NCI-H82 treated with DMSO at 0.1 percent for 48 hours (cell line): ENCODE results near the gene JPT1.

ENCODE experiments used
- DNase-seq: peaks from one replicate; lab custom pipeline; 2025; ENCODE audit not compliant: unreplicated experiment; lab: John Stamatoyannopoulos, UW

JPT1 gene

DNA sequence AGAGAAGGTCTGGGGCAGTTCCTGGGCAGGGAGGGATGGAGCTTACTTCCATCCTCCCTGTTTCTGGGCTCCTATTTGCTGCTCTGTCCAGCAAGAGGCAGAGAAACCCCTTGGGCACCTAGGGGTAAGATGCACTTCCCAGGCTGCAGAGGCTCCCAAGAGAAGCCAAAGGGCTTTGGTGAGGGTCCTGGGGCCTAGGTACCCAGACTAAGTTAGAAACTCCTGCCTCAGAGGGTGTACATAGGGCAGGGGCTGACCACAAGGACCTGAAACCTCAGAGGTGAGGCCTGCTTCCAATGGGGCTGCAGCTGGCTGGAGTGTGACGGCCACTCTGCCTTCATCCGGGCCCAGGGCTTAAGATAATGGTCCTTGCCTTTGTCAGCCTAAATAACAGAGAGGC is 46.1 kb downstream of the JPT1 start:
- no peak for DNase-seq

DNA sequence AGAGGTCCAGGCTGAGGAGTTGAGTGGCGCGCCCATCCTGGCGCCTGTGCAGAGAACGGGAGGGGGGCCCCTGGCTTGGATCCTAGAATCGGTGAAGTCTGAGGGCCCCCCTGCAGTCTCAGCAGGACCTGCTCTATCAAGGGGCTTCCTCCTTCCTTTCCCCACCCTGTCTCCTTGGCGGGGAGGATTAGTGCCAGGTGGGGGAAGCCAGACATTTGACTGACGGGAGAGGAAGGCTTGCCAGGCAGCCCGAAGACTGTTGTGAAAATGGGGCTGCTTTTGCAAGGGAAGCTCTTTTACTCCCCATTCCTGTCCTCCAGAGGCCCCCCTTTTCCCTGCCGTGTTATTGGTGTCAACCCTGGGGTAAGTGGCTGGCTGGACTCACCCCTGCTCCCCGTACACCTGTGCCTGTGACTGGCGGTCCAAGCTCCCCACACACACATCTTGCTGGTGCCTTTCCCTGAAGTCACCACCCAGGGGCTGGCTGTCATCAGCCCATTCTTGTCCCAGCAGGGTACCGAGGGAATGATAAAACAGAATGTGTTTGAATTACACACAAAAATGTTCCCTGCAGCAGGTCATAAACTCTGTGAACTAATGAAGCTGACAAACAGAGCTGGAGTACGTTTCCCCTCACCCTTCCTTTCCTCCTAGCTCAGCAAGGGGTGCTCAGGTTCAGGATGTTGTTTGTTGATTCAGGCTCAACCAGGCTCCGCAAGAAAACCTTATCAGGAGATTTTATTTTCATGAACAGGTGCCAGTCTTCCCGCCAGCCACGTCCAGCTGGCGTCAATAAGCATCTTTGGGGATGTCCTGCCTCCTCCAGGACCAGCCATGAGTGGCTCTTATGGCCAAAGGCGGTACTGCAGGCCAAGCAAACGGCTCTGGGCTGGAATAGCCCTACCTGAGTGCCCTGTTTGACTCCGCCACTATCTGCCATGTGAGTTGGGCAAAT is 48.9 kb downstream of the JPT1 start:
- DNase-seq: peak; percentile 53

DNA sequence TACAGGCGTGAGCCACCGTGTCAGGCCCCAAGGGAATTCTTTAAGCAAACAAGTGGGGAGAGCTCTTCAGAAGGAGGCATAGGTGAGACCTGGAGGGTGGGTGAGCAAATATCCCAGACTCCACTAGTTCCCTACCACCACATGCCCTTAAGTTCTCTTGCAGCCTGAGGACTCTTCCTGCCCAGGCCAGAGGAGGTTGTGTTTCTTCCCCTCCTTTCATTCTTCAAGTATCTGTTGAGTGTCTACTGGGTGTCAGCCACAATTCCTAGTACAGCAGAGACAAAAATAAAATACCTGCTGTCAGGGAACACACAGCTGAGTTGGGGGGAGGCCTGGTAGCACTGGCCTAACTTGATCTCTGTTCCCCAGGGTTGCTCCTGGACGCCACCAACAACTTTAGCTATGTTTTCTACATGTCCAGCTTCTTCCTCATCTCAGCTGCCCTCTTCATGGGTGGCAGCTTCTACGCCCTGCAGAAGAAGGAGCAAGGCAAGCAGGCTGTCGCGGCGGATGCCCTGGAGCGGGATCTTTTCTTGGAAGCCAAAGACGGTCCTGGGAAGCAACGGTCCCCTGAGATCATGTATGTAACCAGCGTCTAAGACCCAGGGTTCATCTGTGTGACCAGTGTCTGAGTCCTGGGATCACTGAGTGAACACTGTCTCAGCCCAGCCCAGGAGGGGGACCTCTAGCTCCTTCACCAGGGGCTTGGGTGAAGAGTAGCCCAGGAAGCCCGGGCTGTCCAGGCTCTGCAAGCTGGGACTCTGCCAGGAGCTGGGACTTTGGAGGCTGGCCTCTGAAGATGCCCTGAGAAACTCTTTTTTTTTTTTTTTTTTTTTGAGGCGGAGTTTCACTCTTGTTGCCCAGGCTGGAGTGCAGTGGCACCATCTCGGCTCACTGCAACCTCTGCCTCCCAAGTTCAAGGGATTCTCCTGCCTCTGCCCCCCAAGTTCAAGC is 50.4 kb downstream of the JPT1 start:
- DNase-seq: no peak

DNA sequence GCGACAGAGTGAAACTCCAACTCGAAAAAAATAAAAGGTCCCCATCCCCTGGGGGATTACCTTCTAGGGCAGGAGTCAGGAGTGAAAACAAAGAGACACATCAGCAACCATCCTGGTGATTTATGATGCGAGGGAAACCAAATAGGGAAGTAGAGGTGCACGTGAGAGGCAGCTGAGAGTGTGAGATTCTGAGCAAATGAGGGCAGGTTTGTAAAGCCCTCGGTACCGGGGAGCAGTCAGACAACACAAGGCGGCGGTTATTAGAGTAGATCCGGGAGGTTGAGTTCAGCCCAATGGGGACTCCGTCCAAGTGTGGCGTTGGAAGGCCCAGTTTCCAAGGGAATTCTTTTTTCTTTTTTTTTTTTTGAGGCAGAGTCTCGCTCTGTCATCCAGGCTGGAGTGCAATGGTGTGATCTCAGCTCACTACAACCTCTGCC is 51.9 kb downstream of the JPT1 start:
- DNase-seq: no peak

DNA sequence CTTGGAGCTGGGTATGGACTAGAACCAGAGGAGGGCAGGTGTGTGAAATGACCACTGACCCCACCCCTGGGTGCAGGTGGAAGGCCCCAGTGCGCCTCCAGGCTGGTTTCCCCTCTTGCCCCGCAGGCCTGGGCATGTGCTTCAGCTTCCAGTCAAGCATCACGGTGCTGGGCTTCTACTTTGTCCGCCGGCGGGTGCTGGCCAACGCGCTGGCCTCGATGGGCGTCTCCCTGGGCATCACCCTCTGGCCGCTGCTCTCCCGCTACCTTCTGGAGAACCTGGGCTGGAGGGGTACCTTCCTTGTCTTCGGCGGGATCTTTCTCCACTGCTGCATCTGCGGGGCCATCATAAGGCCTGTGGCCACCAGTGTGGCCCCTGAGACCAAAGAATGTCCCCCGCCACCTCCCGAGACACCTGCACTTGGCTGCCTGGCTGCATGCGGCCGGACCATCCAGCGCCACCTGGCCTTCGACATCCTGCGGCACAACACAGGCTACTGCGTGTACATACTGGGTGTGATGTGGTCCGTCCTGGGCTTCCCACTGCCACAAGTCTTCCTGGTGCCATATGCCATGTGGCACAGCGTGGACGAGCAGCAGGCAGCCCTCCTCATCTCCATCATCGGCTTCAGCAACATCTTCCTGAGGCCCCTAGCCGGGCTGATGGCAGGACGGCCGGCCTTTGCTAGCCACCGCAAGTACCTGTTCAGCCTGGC is 54.3 kb downstream of the JPT1 start:
- DNase-seq: no peak

DNA sequence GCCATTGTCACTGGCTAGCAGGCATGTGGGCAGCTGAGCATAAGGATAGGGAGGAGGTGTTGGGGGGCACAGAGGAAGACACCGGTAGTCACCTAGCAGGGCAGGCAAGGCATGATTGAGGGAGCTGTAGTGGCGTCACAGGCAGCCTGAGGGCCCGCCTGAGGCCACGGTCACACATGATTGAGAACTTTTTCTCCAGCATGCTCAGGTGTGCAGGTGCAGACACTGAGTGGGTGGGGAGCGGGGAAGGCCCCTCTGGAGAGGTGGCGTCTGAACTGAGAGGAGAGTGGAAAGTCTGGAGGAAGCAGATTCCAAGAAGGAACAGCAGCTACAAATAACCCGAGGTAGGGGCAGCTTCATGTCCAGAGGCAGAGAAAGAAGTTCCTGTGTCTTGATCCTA is 55.5 kb downstream of the JPT1 start:
- DNase-seq: no peak

DNA sequence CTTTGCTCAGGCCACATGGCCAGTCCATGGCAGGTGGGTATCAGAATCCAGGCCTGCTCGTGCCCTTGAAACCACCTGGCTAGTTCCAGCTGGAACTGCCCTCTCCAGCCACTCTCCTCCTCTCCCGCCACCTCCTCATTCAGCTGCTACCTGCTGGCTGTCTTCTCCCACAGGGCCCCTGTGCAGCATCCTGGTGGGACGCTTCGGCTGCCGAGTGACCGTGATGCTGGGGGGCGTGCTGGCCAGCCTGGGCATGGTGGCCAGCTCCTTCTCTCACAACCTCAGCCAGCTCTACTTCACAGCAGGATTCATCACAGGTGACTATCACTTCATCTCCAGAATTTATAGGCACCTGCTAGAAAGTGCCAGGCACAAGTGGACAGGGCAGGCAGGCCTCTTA is 56.4 kb downstream of the JPT1 start:
- no peak for DNase-seq

DNA sequence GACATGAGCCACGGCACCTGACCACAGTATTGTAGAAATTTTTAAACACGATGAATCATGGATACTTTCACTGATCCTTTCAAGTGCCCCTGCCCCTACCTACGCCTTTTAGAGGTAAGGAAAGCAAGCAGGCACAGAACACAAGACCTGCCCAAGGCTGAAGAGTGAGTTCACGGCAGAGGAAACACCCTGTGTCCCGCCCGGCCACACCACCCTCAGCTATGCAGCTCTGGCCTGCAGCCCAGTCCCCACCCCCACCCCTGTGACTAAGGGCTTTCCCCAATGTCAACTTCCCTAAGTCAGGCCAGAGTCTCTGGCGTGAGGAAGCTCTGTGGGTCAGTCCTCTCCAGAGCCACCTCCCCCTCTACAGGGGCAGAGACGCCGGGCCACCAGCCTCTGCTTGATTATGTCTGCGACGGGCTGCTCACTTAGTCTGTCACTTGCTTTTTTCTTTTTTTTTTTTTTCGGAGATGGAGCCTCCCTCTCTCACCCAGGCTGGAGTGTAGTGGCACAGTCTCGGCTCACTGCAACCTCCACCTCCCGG is 58.2 kb downstream of the JPT1 start:
- DNase-seq: no peak

DNA sequence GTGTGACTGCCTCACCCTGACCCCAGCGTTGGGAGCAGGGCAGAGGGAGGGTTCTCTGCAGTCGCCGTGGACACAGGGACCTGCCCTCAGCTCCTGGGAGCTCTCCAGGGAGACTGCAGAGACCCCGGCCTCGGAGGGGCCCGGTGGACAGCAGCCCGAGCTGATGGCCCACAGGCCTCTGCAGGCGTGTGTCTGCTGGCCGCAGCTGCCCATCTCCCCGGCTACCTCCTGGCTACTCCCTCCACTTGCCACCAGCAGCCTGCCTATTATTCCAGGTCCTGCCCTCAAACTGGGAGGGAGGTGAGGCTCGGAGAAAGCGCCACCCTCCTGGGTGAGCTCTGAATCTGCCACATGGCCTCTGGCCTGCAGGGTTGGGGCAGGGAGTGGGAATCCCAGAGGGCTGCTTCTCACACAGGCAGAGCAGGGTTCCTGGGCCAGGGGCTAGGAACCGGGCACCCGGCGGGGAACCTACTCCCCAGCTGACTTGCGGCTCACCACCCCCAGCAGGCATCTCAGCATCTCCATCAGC is 59.4 kb downstream of the JPT1 start:
- no peak for DNase-seq

DNA sequence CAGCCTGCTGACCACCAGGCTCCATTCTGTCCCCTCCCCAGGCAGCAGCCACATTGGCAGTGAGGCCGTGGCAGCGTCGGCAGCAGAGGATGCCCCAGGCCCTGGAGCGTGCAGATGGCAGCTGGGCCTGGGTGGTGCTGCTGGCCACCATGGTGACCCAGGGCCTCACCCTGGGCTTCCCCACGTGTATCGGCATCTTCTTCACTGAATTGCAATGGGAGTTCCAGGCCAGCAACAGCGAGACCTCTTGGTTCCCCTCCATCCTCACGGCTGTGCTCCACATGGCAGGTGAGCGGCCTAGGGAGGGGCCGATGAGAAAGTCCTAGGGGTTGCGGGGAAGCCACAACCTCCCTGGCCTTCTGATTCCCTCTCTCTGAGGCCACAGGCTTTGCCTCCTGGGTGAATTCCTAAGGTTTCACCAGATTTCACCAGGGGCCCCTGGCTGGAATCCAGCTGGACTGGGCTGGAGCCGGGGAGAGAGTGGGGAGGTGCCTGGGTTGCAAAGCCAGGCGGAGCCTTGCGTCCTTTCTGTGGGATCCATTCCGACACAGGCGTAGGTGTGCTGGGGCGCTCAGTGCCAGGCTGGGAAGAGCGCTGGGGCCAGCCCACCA is 60.7 kb downstream of the JPT1 start:
- no peak for DNase-seq

DNA sequence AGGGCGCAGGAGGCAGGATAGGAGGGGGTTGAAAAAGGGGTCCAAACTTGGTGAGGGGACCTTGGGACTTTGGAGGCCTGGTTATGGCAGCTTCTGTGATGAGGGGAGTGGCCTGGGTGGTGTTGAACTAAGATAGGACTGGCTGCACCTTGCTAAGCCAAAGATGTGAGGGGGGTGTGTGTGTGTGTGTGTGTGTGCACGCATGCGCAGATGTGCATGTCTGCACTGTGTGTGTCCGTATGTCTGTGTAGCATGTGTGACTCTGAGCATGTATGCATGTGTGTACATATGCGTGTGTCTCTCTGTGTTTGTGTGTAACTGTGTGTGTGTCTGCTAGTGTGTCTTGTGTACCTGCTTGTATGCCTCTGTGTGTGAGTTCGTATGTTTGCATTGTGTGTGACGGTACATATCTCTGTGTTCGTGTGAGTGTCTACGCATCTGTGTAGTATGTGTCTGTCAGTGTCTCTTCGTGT is 62.4 kb downstream of the JPT1 start:
- DNase-seq: no peak

DNA sequence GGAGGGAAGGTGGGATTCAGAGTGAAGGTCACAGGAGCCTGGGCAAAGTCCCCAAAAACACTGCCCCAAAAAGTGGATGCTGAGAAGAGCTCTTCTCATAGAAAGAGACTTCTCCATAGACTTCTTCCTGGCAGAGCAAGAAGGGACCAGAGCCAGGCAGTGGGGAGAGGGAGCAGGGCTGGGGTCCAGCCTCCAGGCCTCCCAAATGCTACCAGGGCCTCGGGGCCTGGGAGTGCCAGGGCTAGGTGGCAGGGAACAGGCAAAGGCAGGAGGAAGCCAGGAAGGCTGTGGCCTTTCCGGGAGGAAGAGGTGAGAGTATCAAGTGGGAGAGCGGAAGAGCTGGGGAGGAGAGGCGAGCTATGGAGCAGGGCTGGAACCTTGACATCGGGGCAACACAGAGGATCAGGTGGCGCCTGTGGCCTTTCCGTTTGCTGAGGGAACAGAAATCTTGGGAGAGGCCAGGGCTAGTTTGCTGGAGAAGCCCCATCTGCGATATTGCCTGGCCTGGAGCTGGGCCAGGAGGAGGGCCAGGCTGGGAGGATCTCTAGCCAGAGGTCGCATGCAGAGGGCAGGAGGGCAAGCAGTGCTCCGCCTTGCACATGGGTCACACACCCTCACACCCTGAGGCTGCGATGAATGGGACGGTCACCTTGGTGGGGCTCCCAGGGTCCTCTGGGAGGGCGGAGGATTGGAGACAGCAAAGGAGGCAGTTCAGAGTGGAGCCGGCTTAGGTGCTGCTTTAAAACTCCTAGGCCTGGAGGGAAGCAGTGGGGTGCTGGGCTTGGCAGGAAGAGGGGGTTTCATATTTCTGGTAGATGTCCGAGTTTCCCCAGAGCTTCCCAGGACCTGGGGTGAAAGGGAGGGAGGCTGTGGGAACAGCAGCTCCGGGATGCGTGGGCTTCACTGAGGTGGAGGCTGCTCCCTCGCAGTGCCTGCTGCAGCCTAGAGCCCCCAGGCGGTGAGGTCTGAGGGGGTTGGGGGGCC is 63.1 kb downstream of the JPT1 start:
- no peak for DNase-seq

DNA sequence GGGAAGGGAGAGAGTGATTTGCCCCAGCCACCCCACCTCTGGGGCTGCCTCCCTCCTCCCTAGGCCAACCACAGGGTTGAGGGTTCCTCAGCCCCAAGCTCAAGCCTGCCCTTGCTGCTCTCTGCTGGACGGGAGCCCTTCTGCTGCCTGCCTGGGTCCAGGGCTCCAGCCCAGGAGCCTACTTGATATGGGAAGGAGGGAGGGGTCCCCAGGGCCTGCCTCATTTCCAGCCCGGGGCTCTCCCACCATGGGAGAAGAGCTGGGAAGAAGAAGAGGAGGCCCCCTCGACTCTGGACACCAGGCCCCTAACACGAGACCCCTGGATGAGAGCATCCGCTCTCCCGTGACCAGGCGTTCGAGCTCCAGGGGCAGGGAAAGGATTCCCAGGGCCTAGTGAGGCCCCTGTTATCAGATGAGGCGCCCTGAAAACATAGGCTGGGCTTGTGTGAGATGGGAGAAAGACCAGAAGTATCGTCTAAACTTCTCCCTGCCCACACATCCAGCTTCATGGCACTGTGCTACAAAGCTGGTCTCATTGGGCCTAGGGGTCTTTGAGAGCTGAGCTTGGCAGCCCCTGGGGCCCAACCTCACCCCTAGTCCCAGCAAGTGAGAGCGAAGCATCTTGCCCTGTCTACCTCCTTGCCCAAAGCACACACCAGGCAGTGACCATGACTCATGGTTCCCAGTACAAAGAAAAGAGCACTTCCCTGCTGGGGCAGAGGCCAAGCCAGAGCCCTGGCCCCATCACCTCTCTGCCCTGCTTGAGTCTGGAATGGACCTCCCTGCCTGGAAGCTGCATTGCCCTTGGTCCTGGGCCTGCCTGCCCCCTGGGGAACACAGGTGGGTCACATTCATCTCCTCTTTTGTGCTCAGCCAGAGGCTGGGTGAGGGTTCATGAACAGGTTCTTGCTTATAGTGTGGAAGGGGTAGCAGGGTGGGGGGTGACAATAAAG is 65.6 kb downstream of the JPT1 start:
- DNase-seq: no peak

DNA sequence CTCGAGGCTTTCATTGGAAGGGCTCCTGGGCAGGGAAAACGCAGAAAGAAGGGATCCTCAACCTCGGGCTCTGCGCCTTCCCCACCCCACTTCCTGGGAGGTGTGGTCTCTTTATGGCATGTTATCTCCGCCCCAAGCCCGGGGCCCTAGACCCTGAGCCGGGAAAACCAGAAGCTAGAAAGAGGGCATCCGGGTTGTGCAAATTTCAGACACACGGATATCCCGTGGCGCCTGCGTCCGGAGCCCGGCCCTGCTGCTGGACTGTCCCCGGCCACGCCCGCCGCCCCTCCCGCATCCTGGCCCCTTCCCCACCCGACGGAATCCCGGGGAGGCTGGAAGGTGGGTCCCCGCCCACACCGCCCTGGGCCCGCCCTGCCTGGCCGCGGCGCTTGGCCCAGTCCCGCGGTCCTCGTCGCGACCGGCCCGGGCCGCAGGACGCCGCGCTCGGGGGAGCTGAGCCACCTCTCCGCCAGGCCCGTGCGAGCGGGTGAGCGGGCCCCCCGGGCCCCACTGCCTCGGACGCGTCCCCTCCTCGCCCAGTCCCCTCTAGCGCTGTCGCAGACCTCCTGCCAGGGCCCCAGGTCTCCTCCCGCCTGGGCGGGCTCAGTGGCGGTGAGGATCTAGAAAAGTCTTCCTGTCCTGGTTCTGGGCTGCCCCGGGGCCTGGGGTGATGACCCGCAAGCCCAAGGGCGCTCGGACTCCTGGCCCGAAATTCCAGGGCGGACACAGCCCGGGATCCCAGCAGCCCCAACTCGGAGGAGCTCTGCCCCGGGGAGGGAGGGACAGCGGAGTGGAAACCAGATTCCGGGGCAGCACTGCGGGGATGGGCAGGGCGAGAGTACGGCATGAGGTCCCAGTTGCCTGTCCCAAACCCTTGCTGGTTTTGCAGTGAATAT is 66.5 kb downstream of the JPT1 start, which contains the start of gene SLC16A5:
Gene SLC16A5 (plus strand): TSS at position 397 of the 896 bp plus-strand sequence. CDS start 5,683 bp downstream, outside the sequence.
- DNase-seq: no peak

DNA sequence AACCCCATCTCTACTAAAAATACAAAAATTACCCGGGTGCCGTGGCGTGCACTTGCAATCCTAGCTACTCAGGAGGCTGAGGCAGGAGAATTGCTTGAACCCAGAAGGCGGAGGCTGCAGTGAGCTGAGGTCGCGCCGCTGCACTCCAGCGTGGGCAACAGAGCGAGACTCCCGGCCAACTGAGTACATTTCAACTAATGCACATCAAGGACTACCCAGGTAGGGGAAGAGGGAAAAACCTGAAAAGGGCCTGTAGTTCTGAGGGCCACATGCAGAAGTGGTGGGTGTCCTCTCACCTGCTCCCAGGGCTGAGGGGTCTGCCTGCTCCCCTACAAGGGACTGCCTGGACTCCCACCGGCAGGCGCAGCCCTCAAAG is 67.1 kb downstream of the JPT1 start:
- DNase-seq: no peak

DNA sequence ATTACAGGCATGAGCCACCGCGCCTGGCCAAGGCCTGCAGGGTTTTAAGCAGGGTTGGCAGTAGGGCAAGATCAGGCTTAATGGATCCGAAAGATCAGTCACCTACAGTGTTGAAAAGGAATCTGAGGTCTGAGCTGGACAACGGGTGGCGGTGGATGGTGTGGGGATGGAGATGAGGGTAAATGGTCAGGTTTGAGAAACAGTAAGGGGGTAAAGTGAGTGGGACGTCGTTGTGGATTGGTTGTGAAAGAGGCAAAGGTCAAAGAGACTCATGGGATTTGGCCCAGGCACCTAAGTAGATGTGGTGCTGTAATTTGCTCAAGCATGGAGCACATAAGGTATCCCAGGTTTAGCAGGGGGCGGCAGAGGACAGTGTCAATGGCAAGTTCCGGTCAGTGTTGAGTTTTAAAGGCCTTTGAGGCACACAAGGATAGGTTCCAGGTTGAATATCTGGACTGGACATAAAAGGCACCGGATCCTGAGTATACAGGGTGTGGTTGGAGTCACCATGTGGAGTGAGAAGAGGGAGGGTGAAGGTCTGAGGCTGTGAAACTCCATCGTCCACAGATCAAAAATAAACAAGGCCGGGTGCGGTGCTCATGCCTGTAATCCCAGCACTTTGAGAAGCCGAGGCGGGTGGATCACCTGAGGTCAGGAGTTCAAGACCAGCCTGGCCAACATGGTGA is 67.7 kb downstream of the JPT1 start:
- DNase-seq: no peak
